Measurements from ENCODE around the gene BAG1. TPM values are rescaled to one million over a fixed set of nuclear protein-coding genes. Genes with fewer than 3 reads are reported as not detected.

The BAG1 gene
- total RNA-seq, 2 experiments from 2014 or later, result 62.3 to 72.2 TPM

DNA sequence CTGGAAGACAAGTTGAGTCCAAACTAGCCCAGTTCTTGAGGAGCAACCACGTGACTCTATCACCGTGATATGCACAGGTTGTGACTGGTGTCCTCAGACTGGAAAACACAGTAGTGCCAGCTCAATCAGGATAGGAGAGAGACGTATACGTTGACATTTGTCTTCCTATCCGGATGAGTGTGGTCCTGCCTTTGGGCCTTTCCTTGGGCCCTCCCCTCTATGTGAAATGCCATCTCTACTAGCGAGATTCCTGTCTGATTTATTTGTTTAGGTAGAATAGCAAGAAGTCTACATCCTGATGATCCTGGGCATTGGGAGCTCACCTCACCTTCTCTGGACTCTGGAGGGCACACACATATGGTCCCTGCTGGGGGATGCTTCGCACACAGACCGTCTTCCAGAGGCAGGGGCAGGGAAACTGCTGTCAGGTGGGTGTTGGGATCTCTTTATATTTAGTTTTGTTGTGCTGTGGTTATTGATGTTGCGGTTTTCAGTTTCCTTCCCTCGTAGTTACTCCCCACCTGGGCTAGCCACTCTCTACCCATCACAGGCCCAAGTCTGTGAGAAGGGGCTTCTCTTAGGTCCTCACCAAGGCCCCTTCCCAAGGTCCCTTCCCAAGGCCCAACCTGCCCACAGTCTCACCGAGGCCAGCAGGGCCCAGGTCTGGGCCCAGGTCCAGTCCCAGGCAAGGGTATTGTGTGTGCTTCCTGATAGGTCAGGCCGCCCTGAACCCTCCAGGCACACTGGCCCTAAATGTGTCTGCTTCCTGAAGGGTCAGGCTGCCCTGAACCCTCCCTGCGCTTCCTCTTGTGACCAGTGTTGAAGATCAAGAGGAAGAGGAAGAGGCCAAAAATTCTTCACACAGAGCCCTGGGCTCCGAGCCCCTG is 43.6 kb downstream of the BAG1 start:
- ChIA-PET CTCF (interaction anchor here (0.6 to 1.0 kb wide), 2 partner anchors 12 to 242 kb away, joined by 3 to 5 read pairs; no protein-coding TSS in a partner anchor), POLR2A (no interaction called here)
- H3K4me3 Mint-ChIP-seq, result no peak overlapping the region
- H3K27ac Mint-ChIP-seq, result peak overlapping the region; percentile 83
- H3K4me1 Mint-ChIP-seq, result peaks cover 29% of the 10 kb centered on the region
- no peaks in the 10 kb centered on the region for H3K36me3 Mint-ChIP-seq (ENCODE audit: low read depth)
- H3K9me3 Mint-ChIP-seq, result no peaks in the 10 kb centered on the region
- DNase-seq, result no peak
- H3K27me3 Mint-ChIP-seq, result no peaks in the 10 kb centered on the region

- Mint-ChIP-seq H3K4me1 (peaks cover 1% of the 10 kb centered on the region), H3K27ac (no peak overlapping the region), H3K36me3 (ENCODE audit: low read depth) (no peaks in the 10 kb centered on the region), H3K4me3 (no peak overlapping the region), H3K27me3 (no peaks in the 10 kb centered on the region), H3K9me3 (no peaks in the 10 kb centered on the region)
- ChIA-PET CTCF (interaction anchor here (0.8 to 1.2 kb wide), 2 partner anchors 11 to 15 kb away, joined by 3 read pairs; no protein-coding TSS in a partner anchor), POLR2A (no interaction called here)
- no peak for DNase-seq
Measured at GRCh38 chr9:33211695-33212393, 52.7 kb downstream of the BAG1 start.

DNA sequence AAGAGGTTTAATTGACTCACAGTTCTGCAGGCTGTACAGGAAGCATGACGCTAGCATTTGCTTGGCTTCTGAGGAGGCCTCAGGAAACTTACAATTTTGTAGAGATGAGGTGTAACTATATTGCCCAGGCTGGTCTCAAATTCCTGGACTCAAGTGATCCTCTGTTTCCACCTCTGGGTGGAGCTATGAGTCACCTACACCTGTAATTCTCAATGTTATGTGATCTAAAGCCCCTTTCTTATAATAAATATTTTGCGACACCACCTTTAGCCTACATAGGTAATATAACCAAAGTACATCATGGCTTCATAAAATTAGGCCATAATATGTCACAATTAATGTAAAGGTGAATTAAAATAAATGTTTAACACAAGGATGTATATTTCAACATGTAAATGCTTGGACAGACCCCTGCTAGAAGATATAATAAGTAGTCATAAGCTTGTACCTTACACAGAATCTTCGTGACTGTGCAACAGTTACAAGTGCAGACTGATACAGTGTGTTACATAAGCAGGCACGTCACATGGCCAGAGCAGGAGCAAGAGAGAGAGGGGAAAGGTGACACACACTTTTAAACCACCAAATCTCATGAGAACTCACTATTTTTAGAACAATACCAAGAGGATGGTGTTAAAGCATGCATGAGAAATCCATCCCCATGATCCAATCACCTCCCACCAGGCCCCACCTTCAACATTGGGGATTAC is 54.3 kb downstream of the BAG1 start:
- no peaks in the 10 kb centered on the region for H3K36me3 Mint-ChIP-seq (ENCODE audit: low read depth)
- peaks cover 1% of the 10 kb centered on the region for H3K4me1 Mint-ChIP-seq
- no peak overlapping the region for H3K4me3 Mint-ChIP-seq
- H3K9me3 Mint-ChIP-seq, result no peaks in the 10 kb centered on the region
- peaks cover 2% of the 10 kb centered on the region for H3K27me3 Mint-ChIP-seq
- no peak for DNase-seq
- H3K27ac Mint-ChIP-seq, result no peak overlapping the region
- POLR2A ChIA-PET, result no interaction called here
- CTCF ChIA-PET, result no interaction called here

- Mint-ChIP-seq H3K27me3 (peaks cover 4% of the 10 kb centered on the region), H3K4me3 (no peak overlapping the region), H3K4me1 (peaks cover 1% of the 10 kb centered on the region), H3K27ac (no peak overlapping the region), H3K36me3 (ENCODE audit: low read depth) (no peaks in the 10 kb centered on the region), H3K9me3 (no peaks in the 10 kb centered on the region)
- DNase-seq, result no peak
- CTCF ChIA-PET, result no interaction called here
- POLR2A ChIA-PET, result no interaction called here
Measured at GRCh38 chr9:33209394-33209793, 55.1 kb downstream of the BAG1 start.

GRCh38 chr9:33202552-33203201 is 61.8 kb downstream of the BAG1 start:
- CTCF ChIA-PET, result interaction anchor here (0.6 to 1.7 kb wide), 4 partner anchors 15 to 213 kb away, joined by 3 to 6 read pairs (median 5); no protein-coding TSS in a partner anchor
- Mint-ChIP-seq H3K4me3 (no peak overlapping the region), H3K4me1 (peaks cover 17% of the 10 kb centered on the region), H3K27ac (peak overlapping the region; percentile 79), H3K27me3 (peaks cover 17% of the 10 kb centered on the region), H3K9me3 (no peaks in the 10 kb centered on the region), H3K36me3 (ENCODE audit: low read depth) (no peaks in the 10 kb centered on the region)
- POLR2A ChIA-PET, result no interaction called here
- peak; percentile 52 for DNase-seq

Other genes with a start within 250 kb of the BAG1 start
- 100 to 1,000 TPM; 159 to 180 TPM for gene DNAJA1, start 239.4 kb downstream of the BAG1 start, total RNA-seq
- gene SMU1, start 188.0 kb downstream of the BAG1 start, total RNA-seq, result 10 to 100 TPM; 24.0 to 24.5 TPM
- gene B4GALT1, start 97.4 kb downstream of the BAG1 start, total RNA-seq, result 10 to 100 TPM; 38.8 to 42.4 TPM
- gene SPINK4, start 24.5 kb downstream of the BAG1 start, total RNA-seq, result not detected
- 100 to 1,000 TPM in 1 of 2 experiments, 10 to 100 TPM in 1; 91.0 to 100 TPM for gene CHMP5, start 341 bp upstream of the BAG1 start, total RNA-seq
- gene NFX1, start 25.8 kb upstream of the BAG1 start, total RNA-seq, result 10 to 100 TPM; 33.7 to 35.6 TPM
- gene AQP7, start 137.9 kb upstream of the BAG1 start, total RNA-seq, result under 1 TPM; 0.23 to 0.35 TPM
- 100 to 1,000 TPM; 190 to 194 TPM for gene AQP3, start 182.9 kb upstream of the BAG1 start, total RNA-seq
- gene NOL6, start 209.2 kb upstream of the BAG1 start, total RNA-seq, result 10 to 100 TPM; 36.2 to 37.7 TPM